Activated naive CD4-positive, alpha-beta T cell (primary cell): ENCODE data around the gene CFAP100.

ENCODE experiments used
- DNase-seq, 4 experiments: peaks; one replicate each; lab custom pipeline; 2025; lab: John Stamatoyannopoulos, UW

CFAP100 gene

DNA sequence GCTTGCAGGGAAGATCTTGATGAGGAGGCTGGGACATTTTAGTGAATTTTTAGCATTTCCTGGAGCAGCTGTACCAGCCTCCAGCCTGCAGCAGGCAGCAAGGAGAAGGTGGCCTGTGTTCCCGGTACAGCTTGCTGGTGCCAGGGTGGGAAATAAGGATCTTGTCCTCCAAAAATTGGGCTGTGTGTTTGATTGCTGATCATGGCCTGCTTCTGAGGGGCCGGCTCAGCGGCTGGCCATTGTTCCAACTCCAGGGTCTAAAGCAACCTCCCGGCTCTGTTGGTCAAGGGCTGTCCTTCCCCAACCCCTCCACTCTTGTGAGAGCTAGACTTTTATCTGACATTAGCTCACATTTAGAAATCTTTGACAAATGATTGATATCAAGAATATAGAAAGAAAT lies 5.0 kb downstream of the CFAP100 start:
- DNase-seq = no peak

DNA sequence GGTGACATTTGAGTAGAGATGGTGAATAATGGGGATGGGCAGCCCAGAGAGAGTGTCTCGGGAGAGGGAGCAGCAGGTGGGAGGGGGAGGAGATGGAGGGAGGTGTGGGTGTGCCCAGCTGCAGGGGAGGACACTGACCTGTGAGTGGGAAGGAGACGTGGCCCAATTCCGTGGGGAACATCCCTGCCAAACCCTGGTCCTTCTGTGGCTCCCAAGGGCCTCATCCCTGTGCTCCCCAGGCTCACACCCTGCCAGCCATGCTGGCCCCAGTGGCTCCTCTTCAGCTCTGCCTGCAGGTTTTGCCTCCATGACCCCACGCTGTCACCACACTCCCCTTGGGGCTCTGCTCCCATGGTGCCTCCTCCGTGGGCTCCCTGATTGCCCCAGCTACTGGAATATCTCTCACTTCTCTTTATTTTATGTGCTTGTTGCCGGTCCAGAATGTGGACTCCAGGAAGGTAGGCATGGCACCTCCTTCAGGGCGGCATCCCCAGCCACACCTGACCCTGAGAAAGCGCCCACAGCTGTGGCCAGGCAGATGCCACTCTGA lies 7.0 kb downstream of the CFAP100 start:
- DNase-seq = no peak

DNA sequence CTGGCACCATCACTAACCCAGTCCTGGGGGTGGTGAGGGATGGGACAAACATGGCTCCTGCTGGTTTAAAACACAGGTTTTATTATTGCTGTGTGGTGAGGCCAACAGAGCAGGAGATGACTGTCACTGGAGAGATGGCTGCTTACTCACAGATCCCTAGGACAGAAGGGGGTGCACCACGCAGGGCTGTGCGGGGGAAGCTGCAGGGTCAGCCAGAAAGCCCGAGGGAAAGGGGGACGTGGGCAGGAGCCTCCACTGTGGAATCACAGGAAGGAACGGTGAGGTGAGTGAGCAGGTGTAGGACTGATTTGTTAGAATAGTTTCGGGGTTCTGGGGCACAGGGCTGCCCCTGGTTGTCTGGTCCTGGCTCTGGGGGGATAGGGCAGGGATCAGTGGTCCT lies 7.5 kb downstream of the CFAP100 start:
- DNase-seq = no peak

DNA sequence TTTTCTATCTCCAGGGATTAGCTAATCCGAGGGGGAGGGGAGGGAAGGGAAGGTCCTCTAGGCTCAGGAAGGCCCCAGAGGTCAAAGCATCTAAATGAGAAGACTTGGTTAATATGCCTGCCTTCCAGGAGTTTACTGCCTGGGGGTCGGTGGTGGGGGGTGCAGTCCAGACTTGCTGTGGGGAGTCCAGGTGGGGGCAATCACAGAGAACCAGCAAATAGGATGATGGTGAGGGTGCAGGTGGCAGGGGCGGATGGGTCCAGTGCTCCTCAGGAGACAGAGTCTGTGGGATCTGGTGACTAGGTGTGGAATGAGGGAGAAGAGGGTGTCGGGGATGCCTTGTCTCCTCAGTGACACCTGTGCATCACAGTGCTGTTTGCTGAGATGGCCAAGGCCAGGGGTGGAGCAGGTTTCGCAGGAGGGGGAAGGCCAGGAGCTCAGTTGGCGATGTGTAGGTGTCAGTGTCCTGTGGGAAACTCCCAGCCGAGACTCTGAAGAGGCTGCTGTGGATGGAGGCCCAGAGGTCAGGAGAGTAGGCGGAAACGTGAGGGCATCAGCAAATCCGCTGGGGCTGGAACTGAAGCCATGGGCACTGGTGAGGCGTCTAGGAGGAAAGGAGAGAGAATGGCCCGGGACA lies 8.1 kb downstream of the CFAP100 start:
- no peak for DNase-seq

DNA sequence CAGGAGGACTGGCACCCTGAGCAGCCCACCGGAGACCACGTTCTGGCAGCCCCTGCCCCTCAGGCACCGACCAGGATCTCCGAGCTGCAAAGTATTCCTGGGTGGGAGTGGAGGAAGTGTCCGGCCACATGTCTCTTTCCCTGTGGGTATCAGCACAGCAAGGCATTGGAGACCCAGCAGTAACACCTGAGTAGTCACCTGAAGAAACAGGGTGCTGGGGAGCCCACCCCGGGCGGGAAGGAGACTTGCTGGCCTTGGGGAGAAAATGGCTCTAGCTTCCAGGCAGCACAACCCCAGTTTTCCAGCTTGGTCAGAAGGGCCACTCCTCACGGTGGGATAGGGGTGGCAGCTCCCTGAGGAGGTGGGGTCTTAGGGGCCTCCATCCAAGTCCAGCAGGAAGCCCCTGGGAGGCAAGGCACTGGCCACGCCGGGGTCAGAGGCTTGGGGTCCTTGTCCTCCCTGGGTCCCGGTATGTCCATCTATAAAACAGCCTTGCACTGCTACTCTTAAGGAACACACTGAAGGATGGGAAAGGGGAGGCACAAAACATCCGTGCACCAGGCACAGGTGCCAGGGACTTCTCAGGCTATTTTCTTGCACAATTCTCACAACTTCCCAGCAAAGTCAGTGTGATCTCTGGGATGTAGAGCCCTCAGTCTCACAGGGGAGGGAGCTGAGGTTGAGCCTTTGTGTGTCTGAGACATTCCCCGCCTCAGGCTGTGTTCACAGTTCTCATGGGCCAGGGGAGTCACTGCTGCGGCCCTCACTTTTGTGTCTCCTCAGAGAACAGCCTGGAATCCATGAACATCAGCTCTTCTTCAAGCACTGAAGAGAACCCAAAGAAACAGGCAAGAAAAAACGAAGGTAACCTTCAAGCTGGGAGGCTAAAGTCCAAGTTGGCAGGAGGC lies 11.9 kb downstream of the CFAP100 start:
- no peak for DNase-seq

DNA sequence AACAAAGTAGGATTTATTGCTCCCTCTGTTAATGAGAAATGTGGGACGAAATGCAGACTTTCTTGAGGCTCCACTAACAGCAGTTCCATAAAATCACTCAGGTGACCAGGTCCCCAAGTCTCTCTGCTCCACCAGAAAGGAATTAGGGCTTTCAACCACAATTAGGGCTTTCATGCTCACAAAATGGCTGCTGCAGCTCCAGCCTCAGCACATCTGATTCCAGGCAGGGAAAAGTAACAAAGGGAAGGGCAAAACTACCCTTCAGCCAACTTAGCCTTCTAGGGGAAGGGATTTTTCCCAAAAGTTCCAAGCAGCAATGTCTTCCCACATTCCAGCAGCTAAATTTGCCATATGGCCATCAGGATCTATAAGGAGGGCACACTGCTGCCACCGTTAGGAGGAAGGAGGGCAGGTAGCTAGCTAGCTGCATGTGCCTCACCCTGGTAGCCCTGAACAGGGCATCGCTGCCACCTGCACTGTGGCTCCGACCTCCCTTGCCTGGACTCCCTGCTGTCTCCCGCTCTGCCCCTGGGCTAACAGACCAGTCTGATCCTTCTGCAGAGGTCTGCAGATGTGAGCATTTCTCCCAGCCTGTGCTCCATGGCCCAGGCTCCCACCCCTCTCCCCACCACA lies 12.8 kb downstream of the CFAP100 start:
- no peak for DNase-seq

DNA sequence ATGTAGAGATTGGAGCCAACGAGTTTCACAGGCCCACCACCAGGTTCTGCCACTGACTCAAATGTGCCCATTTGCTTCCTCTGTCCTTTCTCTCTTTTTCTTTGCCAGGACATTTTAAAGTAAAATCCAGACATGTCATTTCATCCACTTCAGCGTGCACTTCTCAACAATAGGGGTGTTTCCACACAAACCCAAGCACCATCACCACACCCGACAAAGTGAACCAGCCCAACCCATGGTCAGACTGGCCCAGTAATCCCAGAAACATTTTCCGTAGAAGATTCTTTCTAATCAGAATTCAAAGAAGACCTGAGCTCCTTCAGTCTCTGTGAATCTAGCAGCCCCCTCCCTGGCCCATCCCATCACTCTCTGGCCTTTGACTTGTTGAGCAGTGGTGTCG lies 13.4 kb downstream of the CFAP100 start:
- no peak for DNase-seq

DNA sequence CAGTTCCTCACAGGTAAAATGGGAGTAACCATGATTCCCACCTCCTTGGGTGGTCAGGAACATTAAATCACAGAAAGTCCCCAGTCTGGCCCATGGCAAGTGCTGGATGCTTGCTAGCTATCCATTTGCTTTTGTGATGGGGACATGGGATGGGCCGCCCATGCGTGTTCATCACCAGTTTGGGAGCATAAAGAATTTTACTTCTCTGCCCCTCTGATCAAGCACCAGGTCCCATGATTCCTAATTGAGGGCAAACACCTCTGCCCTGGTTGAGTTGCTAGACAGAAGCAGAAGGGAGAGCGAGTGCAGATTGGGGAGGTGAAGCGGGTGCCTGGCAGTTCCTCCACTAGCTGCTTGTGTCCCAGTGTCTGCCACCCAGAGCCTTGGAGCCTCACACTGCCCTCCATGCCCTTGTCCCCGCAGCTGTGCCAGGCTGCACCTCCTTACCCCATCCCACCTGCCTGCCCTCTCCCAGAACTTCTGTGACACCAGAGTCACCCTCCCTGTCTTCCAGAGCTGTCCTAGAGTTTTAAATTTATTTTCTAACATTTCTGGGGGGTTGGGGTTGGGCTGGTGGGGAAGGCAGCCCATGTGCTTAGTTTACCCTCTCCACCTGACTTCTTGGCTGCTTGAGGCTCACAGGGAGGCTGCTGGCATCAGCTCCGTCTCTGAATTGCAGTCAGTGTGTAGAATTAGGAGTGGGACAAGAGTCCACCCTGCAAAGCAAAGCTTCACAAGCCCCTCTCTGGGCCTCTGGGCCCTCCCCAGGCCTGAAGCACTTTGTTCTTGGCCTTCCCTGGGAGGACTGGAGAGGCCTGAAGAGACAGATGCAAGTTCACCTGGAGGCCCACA lies 18.4 kb downstream of the CFAP100 start:
- no peak for DNase-seq

DNA sequence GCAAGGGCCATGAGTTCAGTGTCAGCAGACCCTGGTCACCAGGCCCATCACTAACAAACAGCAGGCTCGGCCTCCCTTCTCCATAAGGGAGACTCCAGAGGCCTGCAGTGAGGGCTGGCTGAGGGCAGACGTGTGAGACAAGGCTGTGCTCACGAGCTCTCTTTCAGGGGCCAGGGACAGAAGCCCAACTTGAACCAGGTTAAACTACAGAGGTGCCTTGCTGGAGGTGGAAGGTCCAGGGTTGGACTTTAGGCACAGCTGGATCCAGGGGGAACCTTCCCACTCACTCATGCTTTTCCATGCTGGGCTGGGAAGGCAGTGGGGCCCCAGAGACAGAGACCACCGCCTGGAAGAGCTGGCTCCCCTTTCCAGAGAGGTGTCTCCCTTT lies 19.0 kb downstream of the CFAP100 start:
- no peak for DNase-seq

DNA sequence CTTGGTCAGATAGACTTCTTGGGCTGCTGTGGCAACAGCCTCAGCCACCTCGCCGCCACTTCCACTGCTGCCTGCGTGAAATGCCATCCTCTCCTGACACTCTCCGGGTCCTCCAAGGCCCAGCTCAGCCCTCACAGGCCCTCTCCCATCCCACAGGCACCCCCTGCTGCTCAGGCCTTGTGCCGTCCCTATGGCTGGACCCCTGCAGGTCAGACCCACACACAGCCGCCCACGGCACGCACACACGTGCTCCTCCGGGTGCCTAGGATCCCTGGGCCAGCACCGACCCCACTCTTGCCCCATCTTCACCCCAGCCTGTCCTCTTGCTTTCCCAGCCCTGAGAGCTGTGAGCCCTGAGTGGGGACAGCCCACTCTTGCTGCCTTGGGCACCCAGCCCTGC lies 19.7 kb downstream of the CFAP100 start:
- DNase-seq = no peak

DNA sequence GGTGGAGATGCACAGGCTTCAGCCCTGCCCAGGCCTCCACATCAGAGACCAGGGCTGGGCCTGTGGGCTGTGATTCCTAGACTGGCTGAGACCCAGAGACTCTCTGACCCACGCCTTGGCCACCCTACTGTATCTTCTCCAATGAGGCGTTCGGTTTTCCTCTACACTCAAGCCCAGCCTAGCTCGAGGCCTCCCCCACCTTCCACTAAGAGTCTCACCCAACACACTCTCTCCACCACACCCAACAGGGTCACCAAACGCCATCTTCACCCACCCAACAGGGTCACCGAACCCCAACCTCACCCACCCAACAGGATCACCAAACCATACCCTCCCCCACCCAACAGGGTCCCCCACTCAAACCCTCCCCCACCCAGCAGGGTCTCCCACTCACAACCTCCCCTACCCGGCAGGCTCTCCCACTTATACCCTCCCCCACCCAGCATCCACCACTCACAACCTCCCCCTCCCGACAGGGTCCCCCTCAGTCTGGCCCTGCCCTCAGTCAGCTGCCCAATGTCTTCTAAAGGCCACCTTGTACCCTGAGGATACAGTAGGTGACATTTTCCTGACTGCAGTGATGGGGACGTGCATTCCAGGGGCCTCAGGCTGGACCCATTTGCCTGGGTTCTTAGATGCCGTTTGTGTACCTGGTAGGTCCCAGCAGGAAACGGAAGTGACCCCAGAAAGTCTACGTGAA lies 20.4 kb downstream of the CFAP100 start:
- no peak for DNase-seq

DNA sequence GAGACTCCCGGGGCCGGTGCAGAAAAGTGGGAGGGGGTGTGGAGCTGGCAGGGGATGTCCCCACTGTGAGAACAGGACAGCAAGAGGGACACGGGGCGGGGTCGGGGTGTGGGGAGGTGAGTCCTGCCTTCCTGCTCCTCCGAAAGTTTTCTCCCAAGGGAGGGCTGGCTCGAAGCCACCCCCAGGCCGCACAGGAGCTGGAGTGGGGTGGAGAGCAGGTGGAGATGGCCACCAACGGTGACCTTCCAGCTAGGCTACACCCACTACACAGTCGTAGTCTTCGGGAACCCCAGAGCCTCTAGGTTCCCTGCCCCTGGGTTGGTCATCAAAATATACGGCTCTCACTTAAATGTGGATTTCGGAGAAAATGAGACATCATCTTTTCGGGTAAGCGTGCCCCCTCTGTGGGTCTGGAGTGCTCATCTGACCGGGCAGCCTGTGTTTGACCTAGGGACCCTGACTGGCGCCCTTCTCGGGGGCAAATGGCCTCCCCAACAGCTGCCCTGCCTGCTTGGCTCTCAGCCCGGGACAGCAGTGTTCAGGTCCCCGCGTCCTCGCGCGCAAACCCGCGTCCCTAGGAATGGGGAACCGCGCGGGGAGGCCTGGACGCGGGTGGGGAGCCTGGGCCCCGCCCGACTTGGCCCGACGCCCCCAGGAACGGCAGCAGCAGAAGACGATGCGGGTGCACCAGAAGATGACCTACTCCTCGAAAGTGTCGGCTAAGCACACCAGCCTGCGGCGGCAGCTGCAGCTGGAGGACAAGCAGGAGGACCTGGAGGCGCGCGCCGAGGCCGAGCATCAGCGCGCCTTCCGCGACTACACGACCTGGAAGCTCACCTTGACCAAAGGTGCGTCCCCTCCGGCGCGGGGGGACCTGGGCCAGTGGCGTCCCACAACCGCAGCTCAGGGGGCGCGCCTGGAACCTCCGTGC lies 21.2 kb downstream of the CFAP100 start:
- no peak for DNase-seq

DNA sequence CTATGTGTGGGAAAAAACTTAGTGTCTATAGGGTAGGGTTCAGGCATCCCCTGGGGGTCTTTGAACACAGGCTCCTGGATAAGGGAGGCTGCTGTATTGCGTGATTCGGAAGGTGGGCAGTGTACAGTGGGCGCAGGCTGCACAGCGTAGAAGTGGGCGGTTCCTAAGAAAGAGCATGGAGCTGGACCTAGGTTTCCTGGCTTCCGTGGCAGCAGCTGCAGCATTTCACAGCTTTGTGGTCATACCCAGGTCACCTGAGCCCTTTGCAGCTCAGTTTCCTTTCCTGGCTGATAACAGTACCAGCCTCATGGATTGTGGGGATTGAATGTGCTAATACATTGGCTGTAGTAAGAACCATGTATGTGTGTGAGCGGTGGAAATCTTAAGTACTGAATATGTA lies 22.2 kb downstream of the CFAP100 start:
- no peak for DNase-seq

DNA sequence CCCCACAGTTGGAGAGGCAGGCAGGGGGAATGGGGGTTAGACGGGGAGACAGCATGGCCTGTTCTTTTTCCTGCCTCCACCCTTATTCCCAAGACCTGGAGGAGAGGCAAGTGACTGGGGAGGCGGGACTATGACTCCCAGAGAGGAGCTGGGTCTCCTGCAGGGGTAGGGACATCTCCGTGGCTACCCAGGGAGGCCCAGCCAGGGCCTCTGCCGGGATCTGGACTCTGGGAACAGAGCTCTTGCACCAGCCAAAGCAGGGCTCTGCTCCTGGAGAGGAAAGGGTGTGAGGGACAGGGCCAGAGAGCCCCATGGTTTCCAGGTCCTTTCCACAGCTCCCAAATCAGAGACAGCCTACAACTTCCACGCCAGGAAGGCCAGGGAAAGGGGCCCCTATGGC lies 22.8 kb downstream of the CFAP100 start:
- no peak for DNase-seq

DNA sequence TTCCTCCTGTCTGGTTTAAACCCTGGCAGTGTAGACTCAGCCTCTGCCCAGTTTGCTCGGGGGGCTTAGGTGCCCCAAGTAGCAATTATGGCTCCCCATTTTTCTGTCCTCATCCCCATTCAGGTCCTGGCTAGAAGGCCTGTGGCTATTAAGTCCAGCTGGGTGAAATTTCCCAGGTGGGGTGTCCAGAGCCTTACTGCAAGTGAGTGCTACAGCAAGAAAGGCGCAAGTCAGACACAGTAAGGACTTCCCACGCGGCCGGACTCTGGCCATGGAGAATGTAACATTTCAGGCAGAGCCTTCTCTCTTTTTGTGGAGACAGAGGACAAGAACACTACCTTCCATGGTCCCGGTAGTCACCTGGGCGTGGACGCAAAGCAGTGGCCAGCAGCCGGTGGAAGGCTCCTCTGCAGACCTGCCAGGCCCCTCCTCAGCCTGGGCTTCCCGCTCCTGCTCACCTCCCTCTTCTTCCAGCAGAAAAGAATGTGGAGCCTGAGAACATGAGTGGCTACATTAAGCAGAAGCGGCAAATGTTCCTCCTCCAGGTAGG lies 23.3 kb downstream of the CFAP100 start:
- DNase-seq = no peak

DNA sequence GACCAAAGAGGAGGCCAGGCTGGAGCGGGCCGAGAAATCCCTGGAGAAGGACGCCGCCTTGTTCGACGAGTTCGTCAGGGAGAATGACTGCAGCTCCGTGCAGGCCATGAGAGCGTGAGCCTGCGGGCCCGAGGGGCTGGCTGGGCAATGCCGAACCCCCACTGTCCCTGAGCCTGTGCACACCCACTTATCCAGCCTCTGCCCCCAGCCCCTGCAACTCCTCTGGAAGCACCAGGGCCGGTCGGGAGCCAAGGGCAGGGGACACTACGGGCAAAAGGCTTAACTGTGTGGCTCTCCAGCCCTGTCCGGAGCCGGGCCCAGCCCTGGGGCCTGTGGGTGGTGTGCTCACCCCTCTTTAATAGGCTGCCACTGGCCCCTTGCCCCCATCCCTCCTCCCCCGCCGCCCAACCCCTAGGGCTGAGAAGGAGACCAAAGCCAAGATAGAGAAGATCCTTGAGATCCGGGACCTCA lies 24.0 kb downstream of the CFAP100 start:
- no peak for DNase-seq

DNA sequence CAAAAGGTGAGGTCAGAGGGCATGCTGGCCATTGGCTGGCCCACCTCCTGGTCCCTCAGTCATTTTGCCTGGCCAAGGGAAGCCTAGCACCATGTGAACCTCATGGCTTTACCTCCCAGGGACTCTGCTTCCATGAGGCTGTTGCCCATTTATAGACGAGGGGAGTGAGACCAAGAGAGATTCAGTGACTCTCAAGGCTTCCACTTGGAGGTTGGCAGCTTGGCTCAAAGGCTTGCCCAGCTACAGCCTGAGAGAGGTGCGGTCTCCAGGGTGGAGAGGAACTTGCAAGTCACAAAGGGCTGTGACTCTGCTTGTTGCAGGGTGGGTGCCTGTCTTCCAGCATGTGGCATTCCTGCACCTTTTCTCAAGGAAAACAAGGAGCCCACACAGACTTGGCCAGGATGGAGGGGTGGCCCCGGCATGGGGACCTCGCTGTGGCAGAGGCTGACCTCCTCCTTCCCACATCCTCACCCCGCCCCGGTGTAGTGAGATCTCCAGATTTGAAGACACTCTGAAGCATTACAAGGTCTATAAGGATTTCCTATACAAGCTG lies 24.5 kb downstream of the CFAP100 start:
- no peak for DNase-seq

DNA sequence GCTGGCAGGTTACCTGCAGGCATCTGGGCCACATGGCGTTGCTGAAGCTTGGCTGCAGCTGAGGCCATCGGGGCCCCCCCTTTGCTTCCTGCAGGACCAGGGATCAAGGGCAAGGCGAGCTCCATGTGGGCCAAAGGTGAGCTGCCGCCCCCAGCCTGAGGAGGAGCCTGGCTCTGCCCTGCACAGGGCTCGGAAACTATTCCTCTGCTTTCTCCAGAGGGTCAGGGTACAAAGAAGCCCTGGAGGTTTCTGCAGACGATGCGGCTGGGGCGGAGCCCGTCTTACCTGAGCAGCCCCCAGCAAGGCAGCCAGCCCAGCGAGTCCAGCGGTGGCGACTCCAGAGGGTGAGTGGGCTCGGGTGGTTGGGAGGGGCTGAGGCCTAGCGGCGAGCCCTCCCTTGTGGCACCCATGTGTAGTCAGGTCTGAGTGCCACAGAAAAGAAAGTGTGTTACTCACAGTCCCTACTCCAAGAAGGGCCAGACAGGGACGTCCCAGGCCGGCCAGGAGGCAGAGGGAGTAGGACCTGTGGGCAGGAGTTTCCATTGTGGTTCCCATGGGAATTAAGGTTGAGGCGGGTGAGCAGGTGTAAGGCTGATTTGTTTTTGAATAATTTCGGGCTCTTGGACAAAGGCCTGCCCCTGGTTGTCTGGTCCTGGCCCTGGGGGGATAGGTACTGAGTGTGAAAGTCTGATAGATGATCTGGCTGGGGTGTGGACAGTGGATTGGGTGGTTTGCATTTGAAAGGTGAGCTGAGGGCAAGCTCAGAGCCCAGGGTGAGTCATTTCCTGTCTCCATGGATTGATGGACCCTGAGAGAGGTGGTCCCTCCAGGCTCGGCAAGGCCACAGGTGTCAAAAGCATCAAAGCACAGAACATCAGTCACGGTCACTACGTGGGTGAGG lies 25.4 kb downstream of the CFAP100 start:
- DNase-seq = no peak
